Uterus (tissue), 4 donors: Measurements from ENCODE around the gene LOXL3. TPM values are rescaled to one million over a fixed set of nuclear protein-coding genes. Genes with fewer than 3 reads are reported as not detected.
"Not testable (repeated sequence)": the region's sequence is repeated elsewhere in the genome, so short reads cannot be mapped to it uniquely, and the experiment has no call there.

Source experiments
- DNase-seq, 2 donors: peaks; one replicate each; pipeline ENCODE4 v3.0.0-alpha.2; 2019 to 2020
- H3K27ac ChIP-seq, 2 donors: fragments of 200-600 bp; sonication (generic); 1 replicate in 1 of 2; 2 replicates in 1 of 2; pipeline ENCODE4 v1.5.1; 2016 to 2018
- H3K27me3 ChIP-seq, 2 donors: fragments of 200-600 bp; sonication (generic); one replicate each; pipeline ENCODE4 v1.5.1; 2018 to 2019; ENCODE audit warnings: control low read depth in 1 of 2
- H3K36me3 ChIP-seq, 2 donors: fragments of 200-600 bp; sonication (generic); one replicate each; pipeline ENCODE4 v1.5.1; 2019; ENCODE audit warnings: control low read depth in 1 of 2
- H3K4me1 ChIP-seq, 2 donors: fragments of 200-600 bp; sonication (generic); one replicate each; pipeline ENCODE4 v1.5.1; 2018 to 2019; ENCODE audit warnings: control low read depth in 1 of 2
- H3K4me3 ChIP-seq, 2 donors: fragments of 200-600 bp; sonication (generic); 1 replicate in 1 of 2; 2 replicates in 1 of 2; pipeline ENCODE4 v1.5.1; 2018 to 2019; ENCODE audit warnings: mild to moderate bottlenecking in 1 of 2
- H3K9me3 ChIP-seq, 2 donors: fragments of 200-600 bp; sonication (generic); one replicate each; pipeline ENCODE4 v1.5.1; 2019; ENCODE audit warnings: control low read depth in 1 of 2
- CTCF ChIP-seq, 4 experiments: fragments of 200-600 bp in 2 of 4; fragments of 450-650 bp in 2 of 4; sonication (generic) in 2 of 4; IDR thresholded peaks; one replicate each; pipeline ENCODE4 v1.5.1; 2016 to 2019; ENCODE audit warnings: antibody characterized with exemption in 4 of 4, mild to moderate bottlenecking in 2 of 4, moderate library complexity in 1 of 4
- POLR2A ChIP-seq, 2 donors: fragments of 450-650 bp; IDR thresholded peaks; one replicate each; pipeline ENCODE4 v1.6.1; 2016; ENCODE audit warnings: antibody characterized with exemption in 2 of 2, mild to moderate bottlenecking in 1 of 2, moderate library complexity in 1 of 2
- intact Hi-C: fragments of 100-400 bp; cut with DNase I; formaldehyde crosslinking; loops from one replicate; pipeline ENCODE4 v1.15.1; 2023; ENCODE audit warnings: low total_unique reads
- total RNA-seq, 4 donors: library from RNA; depleted of rRNA in 3 of 4; stranded (reverse); fragments of >200 nt in 3 of 4; gene quantifications; one replicate each; pipeline versions ENCODE4 v1.1.0 to v1.2.4, GENCODE V29; 2014 to 2023
- donor health status: DM: yes; HTN: yes; CAD: no.

LOXL3 gene
- total RNA-seq, 4 donors from 2014 or later = 9.5 to 26.5 (median 17.5) TPM

GRCh38 chr2:74566076-74566753, 12.5 kb upstream of the LOXL3 start:
- H3K4me3 ChIP-seq = no peak overlapping the region
- H3K27me3 ChIP-seq = no peaks in the 10 kb centered on the region
- DNase-seq = no peak
- H3K27ac ChIP-seq = no peak overlapping the region
- no peaks in the 10 kb centered on the region for H3K36me3 ChIP-seq
- H3K4me1 ChIP-seq = no peaks in the 10 kb centered on the region
- intact Hi-C loops = no loop called here
- TF ChIP-seq CTCF (IDR thresholded peaks at IDR 0.05) (no peak), POLR2A (IDR thresholded peaks at IDR 0.05) (no peak)
- no peaks in the 10 kb centered on the region for H3K9me3 ChIP-seq

GRCh38 chr2:74564222-74564621, 10.5 kb upstream of the LOXL3 start:
- no peak for DNase-seq
- Histone ChIP-seq H3K9me3 (no peaks in the 10 kb centered on the region), H3K4me3 (no peak overlapping the region), H3K27ac (no peak overlapping the region), H3K27me3 (no peaks in the 10 kb centered on the region), H3K4me1 (no peaks in the 10 kb centered on the region), H3K36me3 (no peaks in the 10 kb centered on the region)
- TF ChIP-seq POLR2A (IDR thresholded peaks at IDR 0.05) = no peak
- no peak for TF ChIP-seq CTCF (IDR thresholded peaks at IDR 0.05)
- intact Hi-C loops = no loop called here

GRCh38 chr2:74562126-74562775, 8.5 kb upstream of the LOXL3 start:
- Histone ChIP-seq H3K9me3 (no peaks in the 10 kb centered on the region), H3K4me1 (no peaks in the 10 kb centered on the region), H3K27ac (no peak overlapping the region), H3K36me3 (no peaks in the 10 kb centered on the region), H3K4me3 (no peak overlapping the region), H3K27me3 (no peaks in the 10 kb centered on the region)
- no peak for DNase-seq
- intact Hi-C loops = no loop called here
- TF ChIP-seq POLR2A (IDR thresholded peaks at IDR 0.05) (no peak), CTCF (IDR thresholded peaks at IDR 0.05) (no peak)

- H3K36me3 ChIP-seq, H3K9me3 ChIP-seq, H3K4me3 ChIP-seq, DNase-seq, intact Hi-C loops, H3K27ac ChIP-seq, H3K4me1 ChIP-seq, H3K27me3 ChIP-seq: not testable (repeated sequence)
Observed at GRCh38 chr2:74561022-74561421, 7.3 kb upstream of the LOXL3 start.

GRCh38 chr2:74560591-74560990, 6.8 kb upstream of the LOXL3 start:
- no peaks in the 10 kb centered on the region for H3K4me1 ChIP-seq
- H3K36me3 ChIP-seq = no peaks in the 10 kb centered on the region
- no peaks in the 10 kb centered on the region for H3K9me3 ChIP-seq
- no peak overlapping the region for H3K4me3 ChIP-seq
- H3K27ac ChIP-seq = no peak overlapping the region
- no peak for DNase-seq
- intact Hi-C loops = no loop called here
- TF ChIP-seq POLR2A (IDR thresholded peaks at IDR 0.05) (no peak), CTCF (IDR thresholded peaks at IDR 0.05) (no peak)
- H3K27me3 ChIP-seq = no peaks in the 10 kb centered on the region
